ENCODE measurements around the gene PRRT1B. TPM values are rescaled to one million over a fixed set of nuclear protein-coding genes. Genes with fewer than 3 reads are reported as not detected.

PRRT1B gene
- total RNA-seq, 5 donors from 2014 or later (not counting 1 experiment from before 2014, with no cell fraction given) = not detected

- Histone ChIP-seq H3K9me3 (no peaks in the 10 kb centered on the region), H3K4me1 (ENCODE audit: control insufficient read depth in 1 of 2, extremely low read depth in 1 of 2, insufficient read depth in 2 of 2, low read length in 2 of 2) (peaks cover 8 to 20% of the 10 kb centered on the region in 2 experiments), H3K27ac (ENCODE audit: low read length) (no peak overlapping the region), H3K4me3 (ENCODE audit: control insufficient read depth in 1 of 2, extremely low read depth in 1 of 2, low read length in 1 of 2) (no peak overlapping the region), H3K27me3 (replicated peaks in 1 of 2; ENCODE audit: control insufficient read depth in 2 of 2, extremely low read depth in 1 of 2, insufficient read depth in 2 of 2, low read length in 1 of 2) (no peaks in the 10 kb centered on the region), H3K36me3 (ENCODE audit: control insufficient read depth in 2 of 2, extremely low read depth in 1 of 2, insufficient read depth in 1 of 2, low read length in 1 of 2) (peaks cover 25 to 72% of the 10 kb centered on the region in 2 donors)
- peaks cover 15 to 23% (median 21%) of the 10 kb centered on the region in 3 donors for H3K4me1 Mint-ChIP-seq
- no peak for ATAC-seq (replicated peaks in 1 of 4)
- ChIA-PET CTCF (no interaction called here), POLR2A (interaction anchor here in 1 of 2 donors (0.9 kb wide), 1 partner anchor 16 kb away, joined by 3 read pairs; no protein-coding TSS in a partner anchor)
- H3K27me3 Mint-ChIP-seq = no peaks in the 10 kb centered on the region
- H3K36me3 Mint-ChIP-seq = peaks cover 32% of the 10 kb centered on the region
- no peaks in the 10 kb centered on the region for H3K9me3 Mint-ChIP-seq
- DNase-seq = no peak
- H3K4me3 Mint-ChIP-seq = no peak overlapping the region
- no peak overlapping the region for H3K27ac Mint-ChIP-seq
- WGBS (ENCODE audit: insufficient coverage) = 94% methylated on average over 6 of the region's 20 CpGs
These were observed 49.8 kb downstream of the PRRT1B start for GRCh38 chr9:131594906-131595665.

GRCh38 chr9:131595696-131596429 is 50.5 kb downstream of the PRRT1B start:
- H3K9me3 Mint-ChIP-seq = no peaks in the 10 kb centered on the region
- Histone ChIP-seq H3K36me3 (ENCODE audit: control insufficient read depth in 2 of 2, extremely low read depth in 1 of 2, insufficient read depth in 1 of 2, low read length in 1 of 2) (peaks cover 25 to 77% of the 10 kb centered on the region in 2 donors), H3K4me3 (ENCODE audit: control insufficient read depth in 1 of 2, extremely low read depth in 1 of 2, low read length in 1 of 2) (no peak overlapping the region), H3K27ac (ENCODE audit: low read length) (no peak overlapping the region), H3K9me3 (no peaks in the 10 kb centered on the region), H3K27me3 (replicated peaks in 1 of 2; ENCODE audit: control insufficient read depth in 2 of 2, extremely low read depth in 1 of 2, insufficient read depth in 2 of 2, low read length in 1 of 2) (no peaks in the 10 kb centered on the region), H3K4me1 (ENCODE audit: control insufficient read depth in 1 of 2, extremely low read depth in 1 of 2, insufficient read depth in 2 of 2, low read length in 2 of 2) (peaks cover under 1 to 12% of the 10 kb centered on the region in 2 experiments)
- H3K4me3 Mint-ChIP-seq = no peak overlapping the region
- CTCF ChIA-PET = no interaction called here
- WGBS (ENCODE audit: insufficient coverage) = 90% methylated on average over 12 of the region's 20 CpGs
- H3K36me3 Mint-ChIP-seq = peaks cover 35% of the 10 kb centered on the region
- DNase-seq (no peak), ATAC-seq (replicated peaks in 1 of 4) (no peak)
- peak overlapping the region in 1 of 2 donors; percentile 16 for H3K27ac Mint-ChIP-seq
- no peaks in the 10 kb centered on the region for H3K27me3 Mint-ChIP-seq
- POLR2A ChIA-PET = no interaction called here
- H3K4me1 Mint-ChIP-seq = peaks cover 7 to 15% (median 13%) of the 10 kb centered on the region in 3 donors

- DNase-seq = no peak
- H3K27me3 ChIP-seq (replicated peaks in 1 of 2; ENCODE audit: control insufficient read depth in 2 of 2, extremely low read depth in 1 of 2, insufficient read depth in 2 of 2, low read length in 1 of 2) = no peaks in the 10 kb centered on the region
- H3K36me3 ChIP-seq (ENCODE audit: control insufficient read depth in 2 of 2, extremely low read depth in 1 of 2, insufficient read depth in 1 of 2, low read length in 1 of 2) = peaks cover 25 to 79% of the 10 kb centered on the region in 2 donors
- H3K4me1 Mint-ChIP-seq = peaks cover 2 to 10% (median 8%) of the 10 kb centered on the region in 3 donors
- POLR2A ChIA-PET = no interaction called here
- H3K27me3 Mint-ChIP-seq = no peaks in the 10 kb centered on the region
- CTCF ChIA-PET = no interaction called here
- ATAC-seq (replicated peaks in 1 of 4) = no peak
- no peaks in the 10 kb centered on the region for H3K9me3 Mint-ChIP-seq
- peaks cover 39% of the 10 kb centered on the region for H3K36me3 Mint-ChIP-seq
- WGBS (ENCODE audit: insufficient coverage) = 100% methylated on average over 4 of the region's 4 CpGs
- no peak overlapping the region for H3K27ac Mint-ChIP-seq
- H3K4me3 Mint-ChIP-seq = no peak overlapping the region
- H3K4me3 ChIP-seq (ENCODE audit: control insufficient read depth in 1 of 2, extremely low read depth in 1 of 2, low read length in 1 of 2) = no peak overlapping the region
- peaks cover 0 to 7% of the 10 kb centered on the region in 2 experiments for H3K4me1 ChIP-seq (ENCODE audit: control insufficient read depth in 1 of 2, extremely low read depth in 1 of 2, insufficient read depth in 2 of 2, low read length in 2 of 2)
- H3K9me3 ChIP-seq = no peaks in the 10 kb centered on the region
- no peak overlapping the region for H3K27ac ChIP-seq (ENCODE audit: low read length)
These were observed 51.1 kb downstream of the PRRT1B start for GRCh38 chr9:131596430-131596743.

GRCh38 chr9:131597246-131597645 is 51.9 kb downstream of the PRRT1B start:
- Mint-ChIP-seq H3K36me3 (peaks cover 40% of the 10 kb centered on the region), H3K4me3 (no peak overlapping the region), H3K27me3 (no peaks in the 10 kb centered on the region), H3K27ac (no peak overlapping the region), H3K4me1 (peaks cover 0 to 2% (median 1%) of the 10 kb centered on the region in 3 donors), H3K9me3 (no peaks in the 10 kb centered on the region)
- WGBS (ENCODE audit: insufficient coverage) = 98% methylated on average over 7 of the region's 7 CpGs
- H3K4me1 ChIP-seq (ENCODE audit: control insufficient read depth in 1 of 2, extremely low read depth in 1 of 2, insufficient read depth in 2 of 2, low read length in 2 of 2) = no peaks in the 10 kb centered on the region
- ATAC-seq (replicated peaks in 1 of 4) (no peak), DNase-seq (no peak)
- H3K4me3 ChIP-seq (ENCODE audit: control insufficient read depth in 1 of 2, extremely low read depth in 1 of 2, low read length in 1 of 2) = no peak overlapping the region
- H3K9me3 ChIP-seq = no peaks in the 10 kb centered on the region
- CTCF ChIA-PET = no interaction called here
- no peak overlapping the region for H3K27ac ChIP-seq (ENCODE audit: low read length)
- peaks cover 29 to 80% of the 10 kb centered on the region in 2 donors for H3K36me3 ChIP-seq (ENCODE audit: control insufficient read depth in 2 of 2, extremely low read depth in 1 of 2, insufficient read depth in 1 of 2, low read length in 1 of 2)
- no peaks in the 10 kb centered on the region for H3K27me3 ChIP-seq (replicated peaks in 1 of 2; ENCODE audit: control insufficient read depth in 2 of 2, extremely low read depth in 1 of 2, insufficient read depth in 2 of 2, low read length in 1 of 2)
- POLR2A ChIA-PET = interaction anchor here in 1 of 2 donors (0.7 kb wide), 1 partner anchor 19 kb away, joined by 3 read pairs; no protein-coding TSS in a partner anchor

- no peaks in the 10 kb centered on the region for H3K27me3 Mint-ChIP-seq
- H3K36me3 Mint-ChIP-seq = peaks cover 44% of the 10 kb centered on the region
- no peaks in the 10 kb centered on the region for H3K9me3 Mint-ChIP-seq
- no peak overlapping the region for H3K4me3 Mint-ChIP-seq
- Histone ChIP-seq H3K36me3 (ENCODE audit: control insufficient read depth in 2 of 2, extremely low read depth in 1 of 2, insufficient read depth in 1 of 2, low read length in 1 of 2) (peaks cover 35 to 88% of the 10 kb centered on the region in 2 donors), H3K27me3 (replicated peaks in 1 of 2; ENCODE audit: control insufficient read depth in 2 of 2, extremely low read depth in 1 of 2, insufficient read depth in 2 of 2, low read length in 1 of 2) (no peaks in the 10 kb centered on the region), H3K4me1 (ENCODE audit: control insufficient read depth in 1 of 2, extremely low read depth in 1 of 2, insufficient read depth in 2 of 2, low read length in 2 of 2) (peaks cover 0 to 1% of the 10 kb centered on the region in 2 experiments), H3K4me3 (ENCODE audit: control insufficient read depth in 1 of 2, extremely low read depth in 1 of 2, low read length in 1 of 2) (no peak overlapping the region), H3K9me3 (no peaks in the 10 kb centered on the region), H3K27ac (ENCODE audit: low read length) (no peak overlapping the region)
- ChIA-PET POLR2A (interaction anchor here in 1 of 2 donors (0.7 kb wide), 1 partner anchor 19 kb away, joined by 3 read pairs; no protein-coding TSS in a partner anchor), CTCF (no interaction called here)
- 90% methylated on average over 16 of the region's 17 CpGs for WGBS (ENCODE audit: insufficient coverage)
- no peak for ATAC-seq (replicated peaks in 1 of 4)
- H3K27ac Mint-ChIP-seq = peak overlapping the region in 1 of 2 donors; percentile 48
- DNase-seq = peak in 3 of 35 experiments; percentile 20 to 47 (median 33)
- no peaks in the 10 kb centered on the region for H3K4me1 Mint-ChIP-seq
These were observed 52.8 kb downstream of the PRRT1B start for GRCh38 chr9:131598121-131598520.

GRCh38 chr9:131601683-131602181 is 56.4 kb downstream of the PRRT1B start:
- Histone ChIP-seq H3K36me3 (ENCODE audit: control insufficient read depth in 2 of 2, extremely low read depth in 1 of 2, insufficient read depth in 1 of 2, low read length in 1 of 2) (peaks cover 29 to 92% of the 10 kb centered on the region in 2 donors), H3K9me3 (no peaks in the 10 kb centered on the region), H3K4me3 (ENCODE audit: control insufficient read depth in 1 of 2, extremely low read depth in 1 of 2, low read length in 1 of 2) (no peak overlapping the region), H3K27ac (ENCODE audit: low read length) (no peak overlapping the region), H3K4me1 (ENCODE audit: control insufficient read depth in 1 of 2, extremely low read depth in 1 of 2, insufficient read depth in 2 of 2, low read length in 2 of 2) (peaks cover 0 to 5% of the 10 kb centered on the region in 2 experiments), H3K27me3 (replicated peaks in 1 of 2; ENCODE audit: control insufficient read depth in 2 of 2, extremely low read depth in 1 of 2, insufficient read depth in 2 of 2, low read length in 1 of 2) (no peaks in the 10 kb centered on the region)
- no peaks in the 10 kb centered on the region for H3K9me3 Mint-ChIP-seq
- ChIA-PET CTCF (interaction anchor here (0.6 to 1.0 kb wide), 4 partner anchors 34 to 118 kb away, joined by 3 to 6 read pairs (median 4); no protein-coding TSS in a partner anchor), POLR2A (interaction anchor here in 1 of 2 donors (0.6 kb wide), 1 partner anchor 155 kb away, joined by 3 read pairs; no protein-coding TSS in a partner anchor)
- H3K4me1 Mint-ChIP-seq = no peaks in the 10 kb centered on the region
- DNase-seq (no peak), ATAC-seq (replicated peaks in 1 of 4) (no peak)
- H3K4me3 Mint-ChIP-seq = no peak overlapping the region
- no peaks in the 10 kb centered on the region for H3K27me3 Mint-ChIP-seq
- H3K27ac Mint-ChIP-seq = peak overlapping the region in 1 of 2 donors; percentile 25
- peaks cover 55% of the 10 kb centered on the region for H3K36me3 Mint-ChIP-seq
- 100% methylated on average over 1 of the region's 14 CpGs for WGBS (ENCODE audit: insufficient coverage)
